ENCODE results near the gene CFAP210. TPM values are rescaled to one million over a fixed set of nuclear protein-coding genes. Genes with fewer than 3 reads are reported as not detected.
"Not testable (repeated sequence)": the region's sequence is repeated elsewhere in the genome, so short reads cannot be mapped to it uniquely, and the experiment has no call there.

Gene CFAP210
- total RNA-seq, 1 donor from 2014 or later = not detected

DNA sequence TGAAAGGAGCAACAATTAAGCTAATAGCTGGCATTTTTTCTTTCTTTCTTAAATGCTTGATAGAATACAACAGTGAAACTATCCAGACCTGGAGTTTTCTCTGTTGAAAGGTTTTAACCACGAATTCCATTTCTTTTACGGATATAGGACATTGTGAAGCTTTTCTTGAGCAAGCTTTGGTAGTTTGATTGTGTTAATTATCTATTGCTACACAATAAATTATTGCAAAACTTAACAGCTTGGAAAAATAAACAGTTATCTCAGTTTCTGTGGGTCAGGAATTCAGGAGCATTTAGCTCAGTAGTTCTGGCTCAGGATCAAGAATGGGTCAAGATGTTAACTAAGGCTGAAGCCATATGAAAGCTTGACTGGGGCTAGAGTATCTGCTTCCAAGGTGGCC, 11.7 kb upstream of the CFAP210 start:
- H3K4me3 Mint-ChIP-seq (ENCODE audit: unreplicated experiment) = no peak overlapping the region
- TF ChIP-seq, protein P1, sequence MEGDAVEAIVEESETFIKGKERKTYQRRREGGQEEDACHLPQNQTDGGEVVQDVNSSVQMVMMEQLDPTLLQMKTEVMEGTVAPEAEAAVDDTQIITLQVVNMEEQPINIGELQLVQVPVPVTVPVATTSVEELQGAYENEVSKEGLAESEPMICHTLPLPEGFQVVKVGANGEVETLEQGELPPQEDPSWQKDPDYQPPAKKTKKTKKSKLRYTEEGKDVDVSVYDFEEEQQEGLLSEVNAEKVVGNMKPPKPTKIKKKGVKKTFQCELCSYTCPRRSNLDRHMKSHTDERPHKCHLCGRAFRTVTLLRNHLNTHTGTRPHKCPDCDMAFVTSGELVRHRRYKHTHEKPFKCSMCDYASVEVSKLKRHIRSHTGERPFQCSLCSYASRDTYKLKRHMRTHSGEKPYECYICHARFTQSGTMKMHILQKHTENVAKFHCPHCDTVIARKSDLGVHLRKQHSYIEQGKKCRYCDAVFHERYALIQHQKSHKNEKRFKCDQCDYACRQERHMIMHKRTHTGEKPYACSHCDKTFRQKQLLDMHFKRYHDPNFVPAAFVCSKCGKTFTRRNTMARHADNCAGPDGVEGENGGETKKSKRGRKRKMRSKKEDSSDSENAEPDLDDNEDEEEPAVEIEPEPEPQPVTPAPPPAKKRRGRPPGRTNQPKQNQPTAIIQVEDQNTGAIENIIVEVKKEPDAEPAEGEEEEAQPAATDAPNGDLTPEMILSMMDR (IDR thresholded peaks at IDR 0.05) = no peak
- no peak overlapping the region for H3K27ac Mint-ChIP-seq (ENCODE audit: unreplicated experiment)
- no peaks in the 10 kb centered on the region for H3K27me3 Mint-ChIP-seq (ENCODE audit: low read depth)
- H3K4me1 Mint-ChIP-seq (ENCODE audit: low read depth) = no peaks in the 10 kb centered on the region
- H3K9me3 Mint-ChIP-seq (ENCODE audit: low read depth) = no peaks in the 10 kb centered on the region
- peaks cover 1% of the 10 kb centered on the region for H3K36me3 Mint-ChIP-seq (ENCODE audit: low read depth)
- DNase-seq (ENCODE audit: low spot score) = no peak

GRCh38 chr2:169704160-169704708, 10.0 kb upstream of the CFAP210 start:
- Mint-ChIP-seq H3K36me3 (ENCODE audit: low read depth) (peaks cover 2% of the 10 kb centered on the region), H3K27me3 (ENCODE audit: low read depth) (no peaks in the 10 kb centered on the region), H3K4me1 (ENCODE audit: low read depth) (no peaks in the 10 kb centered on the region), H3K27ac (ENCODE audit: unreplicated experiment) (no peak overlapping the region), H3K4me3 (ENCODE audit: unreplicated experiment) (no peak overlapping the region), H3K9me3 (ENCODE audit: low read depth) (no peaks in the 10 kb centered on the region)
- TF ChIP-seq, protein P1 (IDR thresholded peaks at IDR 0.05) = no peak
- no peak for DNase-seq (ENCODE audit: low spot score)

GRCh38 chr2:169702996-169703395, 8.8 kb upstream of the CFAP210 start:
- TF ChIP-seq, protein P1 (IDR thresholded peaks at IDR 0.05) = no peak
- Mint-ChIP-seq H3K4me3 (ENCODE audit: unreplicated experiment) (no peak overlapping the region), H3K27me3 (ENCODE audit: low read depth) (no peaks in the 10 kb centered on the region), H3K27ac (ENCODE audit: unreplicated experiment) (no peak overlapping the region), H3K9me3 (ENCODE audit: low read depth) (no peaks in the 10 kb centered on the region), H3K36me3 (ENCODE audit: low read depth) (peaks cover 5% of the 10 kb centered on the region), H3K4me1 (ENCODE audit: low read depth) (no peaks in the 10 kb centered on the region)
- no peak for DNase-seq (ENCODE audit: low spot score)

DNA sequence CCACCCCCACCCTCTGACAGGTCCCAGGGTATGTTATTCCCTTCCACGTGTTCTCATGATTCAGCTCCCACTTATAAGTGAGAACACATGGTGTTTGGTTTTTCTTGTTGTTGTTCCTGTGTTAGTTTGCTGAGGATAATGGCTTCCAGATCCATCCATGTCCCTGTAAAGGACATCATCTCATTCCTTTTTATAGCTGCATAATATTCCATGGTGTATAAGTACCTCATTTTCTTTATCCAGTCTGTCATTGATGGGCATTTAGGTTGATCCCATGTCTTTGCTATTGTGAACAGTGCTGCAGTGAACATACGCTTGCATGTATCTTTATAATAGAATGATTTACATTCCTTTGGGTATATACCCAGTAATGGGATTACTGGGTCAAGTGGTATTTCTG, 5.0 kb upstream of the CFAP210 start:
- not testable (repeated sequence) for DNase-seq (ENCODE audit: low spot score); H3K9me3 Mint-ChIP-seq (ENCODE audit: low read depth); H3K27ac Mint-ChIP-seq (ENCODE audit: unreplicated experiment); H3K4me1 Mint-ChIP-seq (ENCODE audit: low read depth); H3K4me3 Mint-ChIP-seq (ENCODE audit: unreplicated experiment); H3K36me3 Mint-ChIP-seq (ENCODE audit: low read depth); H3K27me3 Mint-ChIP-seq (ENCODE audit: low read depth)

DNA sequence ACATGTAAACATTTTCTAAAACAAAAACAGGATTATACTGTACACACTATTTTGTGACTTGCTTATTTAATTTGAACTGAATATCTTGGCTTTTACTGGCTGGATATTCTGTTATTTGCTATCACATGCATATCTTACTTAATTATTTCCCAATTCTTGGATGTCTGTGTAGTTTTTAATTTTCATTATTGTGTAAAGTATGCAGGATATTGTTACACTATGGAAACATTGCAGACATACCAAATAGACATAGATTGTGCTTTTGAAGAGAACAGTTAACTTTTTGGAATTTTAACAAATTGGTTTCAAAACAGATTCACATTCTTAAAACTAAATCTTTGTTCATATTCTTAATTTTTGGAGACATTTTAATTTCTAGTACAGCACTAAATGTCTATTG, 2.2 kb upstream of the CFAP210 start:
- H3K4me1 Mint-ChIP-seq (ENCODE audit: low read depth) = peaks cover 16% of the 10 kb centered on the region
- peaks cover 1% of the 10 kb centered on the region for H3K9me3 Mint-ChIP-seq (ENCODE audit: low read depth)
- H3K27ac Mint-ChIP-seq (ENCODE audit: unreplicated experiment) = no peak overlapping the region
- no peak for DNase-seq (ENCODE audit: low spot score)
- TF ChIP-seq, protein P1 (IDR thresholded peaks at IDR 0.05) = no peak
- H3K36me3 Mint-ChIP-seq (ENCODE audit: low read depth) = peaks cover 5% of the 10 kb centered on the region
- no peak overlapping the region for H3K4me3 Mint-ChIP-seq (ENCODE audit: unreplicated experiment)
- H3K27me3 Mint-ChIP-seq (ENCODE audit: low read depth) = no peaks in the 10 kb centered on the region

DNA sequence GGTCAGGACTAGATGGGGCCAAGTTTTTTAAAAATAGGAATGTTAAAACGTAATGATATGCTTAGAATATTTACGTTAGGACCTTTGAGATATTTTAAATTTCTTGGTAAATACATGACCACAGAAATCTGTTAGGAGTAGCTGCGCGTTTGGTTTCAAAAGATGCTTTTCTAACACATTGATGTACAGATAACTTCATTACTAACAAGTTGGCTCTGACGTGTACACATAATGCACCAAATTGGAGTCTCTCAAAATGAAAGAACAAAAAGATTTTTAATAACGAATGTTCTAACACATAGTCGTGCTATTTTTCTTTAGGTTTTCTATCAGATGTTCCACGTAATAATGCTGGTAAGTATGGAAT, 672 bp upstream of the CFAP210 start:
- no peaks in the 10 kb centered on the region for H3K27me3 Mint-ChIP-seq (ENCODE audit: low read depth)
- H3K9me3 Mint-ChIP-seq (ENCODE audit: low read depth) = peaks cover 7% of the 10 kb centered on the region
- TF ChIP-seq, protein P1 (IDR thresholded peaks at IDR 0.05) = no peak
- peaks cover 16% of the 10 kb centered on the region for H3K4me1 Mint-ChIP-seq (ENCODE audit: low read depth)
- peak overlapping the region; percentile 95 for H3K4me3 Mint-ChIP-seq (ENCODE audit: unreplicated experiment)
- H3K27ac Mint-ChIP-seq (ENCODE audit: unreplicated experiment) = peak overlapping the region; percentile 57
- H3K36me3 Mint-ChIP-seq (ENCODE audit: low read depth) = peaks cover 4% of the 10 kb centered on the region
- DNase-seq (ENCODE audit: low spot score) = no peak
